NCI-H1092 treated with DMSO at 0.1 percent for 48 hours (cell line): Measurements from ENCODE around the gene HIVEP3.
A peak's percentile ranks its signal among the peaks of the same experiment; 100 is the strongest.

Experiments
- DNase-seq: peaks from one replicate; lab custom pipeline; 2025; lab: John Stamatoyannopoulos, UW

The HIVEP3 gene

DNA sequence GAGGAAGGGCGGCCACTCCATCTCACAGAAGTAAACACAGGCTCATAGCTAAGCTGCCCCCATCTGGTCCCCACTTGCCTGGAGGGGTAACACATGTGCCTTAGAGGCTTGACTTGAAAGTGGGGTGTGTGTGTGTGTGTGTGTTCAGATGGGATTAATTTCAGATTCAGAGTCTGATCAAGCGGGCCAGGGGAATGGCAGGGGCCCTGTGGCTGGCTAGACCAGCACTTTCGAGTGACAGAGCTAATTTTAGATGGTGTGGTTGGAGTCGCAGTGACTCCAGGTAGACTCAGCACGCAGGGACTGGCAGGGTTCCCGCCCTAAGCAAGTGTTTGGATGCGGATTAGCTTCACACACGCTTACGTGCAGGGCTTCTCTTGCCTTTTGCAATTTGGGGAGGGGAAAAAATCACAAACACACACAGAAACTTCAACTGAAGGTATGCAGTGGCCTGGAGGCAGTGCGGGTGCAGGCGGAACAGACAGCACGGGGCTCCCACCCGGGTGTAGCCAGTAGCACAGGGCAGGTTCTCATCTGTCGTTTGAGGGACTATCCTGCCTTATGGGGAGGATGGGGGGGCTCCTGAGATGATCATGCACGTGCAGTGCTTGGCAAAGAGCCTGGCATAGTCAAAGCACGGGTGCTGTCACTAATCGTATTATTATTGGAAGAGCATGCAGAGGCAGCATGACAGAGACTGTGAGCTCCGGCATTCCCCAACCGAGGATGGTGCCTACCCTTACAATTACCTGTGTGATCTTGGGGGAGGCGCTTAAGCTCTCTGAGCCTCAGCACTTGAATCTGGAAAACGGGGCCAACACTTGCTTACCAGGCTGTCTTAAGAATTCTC lies 435.5 kb downstream of the HIVEP3 start:
- DNase-seq = no peak

DNA sequence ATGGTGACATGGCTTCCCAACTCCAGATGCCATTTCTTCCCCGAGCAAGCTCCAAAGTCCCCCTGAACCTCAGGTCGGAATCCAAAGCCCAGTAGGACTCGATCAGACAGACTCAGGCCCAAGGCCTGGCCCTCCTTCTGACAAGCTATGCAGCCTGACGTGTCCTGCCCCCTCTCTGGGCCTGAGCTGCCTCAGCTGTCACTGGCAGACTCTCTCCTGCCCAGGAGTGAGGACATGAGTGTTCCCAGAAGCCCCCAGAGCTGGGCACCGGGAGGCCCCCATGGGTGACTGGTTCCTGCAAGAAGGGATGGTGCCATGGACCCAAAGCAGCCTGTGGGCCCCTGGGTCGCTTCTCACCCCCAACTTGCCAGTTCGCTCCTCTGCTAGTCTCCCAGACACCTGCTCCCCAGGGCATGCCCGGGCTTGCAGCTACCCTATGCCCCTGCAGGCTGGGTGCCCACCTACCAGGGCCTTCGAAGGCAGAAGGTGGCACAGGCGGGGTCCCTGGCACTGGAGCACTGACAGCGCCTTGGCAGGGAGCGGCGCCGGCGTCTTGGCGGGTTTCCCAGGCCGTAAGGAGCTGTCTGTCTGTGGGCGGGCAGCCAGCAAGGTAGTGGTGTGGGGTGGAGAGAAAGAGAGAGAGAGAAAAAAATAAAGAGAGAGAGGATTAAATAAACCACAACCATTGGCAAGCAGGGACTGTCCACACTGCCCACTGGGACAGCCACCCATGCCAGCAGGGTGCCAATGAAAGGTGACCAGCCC lies 436.5 kb downstream of the HIVEP3 start:
- DNase-seq = peak; percentile 44

DNA sequence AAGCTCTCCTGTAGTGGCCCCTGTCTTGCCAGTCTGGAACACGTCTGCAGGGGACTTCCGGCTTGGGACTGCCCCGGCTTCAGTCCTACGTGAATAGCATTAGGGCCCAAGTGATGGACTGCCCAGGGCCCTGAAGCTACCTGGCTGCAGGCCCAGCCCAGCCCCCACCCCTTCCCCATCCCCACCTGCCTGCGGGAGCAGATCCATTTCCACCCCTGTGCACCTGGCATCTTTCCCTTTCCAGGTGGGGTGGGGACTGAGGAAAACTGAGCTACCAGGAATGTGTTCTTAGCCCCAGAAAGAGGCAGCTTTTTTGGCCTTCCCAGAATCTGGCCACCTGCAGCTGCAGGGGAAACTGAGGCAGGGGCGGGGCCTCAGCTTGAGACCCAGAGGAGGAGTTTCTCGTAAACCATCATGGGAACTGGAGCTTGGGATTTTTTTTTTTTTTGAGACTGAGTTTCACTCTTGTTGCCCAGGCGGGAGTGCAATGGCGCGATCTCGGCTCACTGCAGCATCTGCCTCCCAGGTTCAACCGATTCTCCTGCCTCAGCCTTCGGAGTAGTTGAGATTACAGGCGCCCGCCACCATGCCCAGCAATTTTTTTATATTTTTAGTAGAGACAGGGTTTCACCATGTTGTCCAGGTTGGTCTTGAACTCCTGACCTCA lies 437.5 kb downstream of the HIVEP3 start:
- DNase-seq = no peak

DNA sequence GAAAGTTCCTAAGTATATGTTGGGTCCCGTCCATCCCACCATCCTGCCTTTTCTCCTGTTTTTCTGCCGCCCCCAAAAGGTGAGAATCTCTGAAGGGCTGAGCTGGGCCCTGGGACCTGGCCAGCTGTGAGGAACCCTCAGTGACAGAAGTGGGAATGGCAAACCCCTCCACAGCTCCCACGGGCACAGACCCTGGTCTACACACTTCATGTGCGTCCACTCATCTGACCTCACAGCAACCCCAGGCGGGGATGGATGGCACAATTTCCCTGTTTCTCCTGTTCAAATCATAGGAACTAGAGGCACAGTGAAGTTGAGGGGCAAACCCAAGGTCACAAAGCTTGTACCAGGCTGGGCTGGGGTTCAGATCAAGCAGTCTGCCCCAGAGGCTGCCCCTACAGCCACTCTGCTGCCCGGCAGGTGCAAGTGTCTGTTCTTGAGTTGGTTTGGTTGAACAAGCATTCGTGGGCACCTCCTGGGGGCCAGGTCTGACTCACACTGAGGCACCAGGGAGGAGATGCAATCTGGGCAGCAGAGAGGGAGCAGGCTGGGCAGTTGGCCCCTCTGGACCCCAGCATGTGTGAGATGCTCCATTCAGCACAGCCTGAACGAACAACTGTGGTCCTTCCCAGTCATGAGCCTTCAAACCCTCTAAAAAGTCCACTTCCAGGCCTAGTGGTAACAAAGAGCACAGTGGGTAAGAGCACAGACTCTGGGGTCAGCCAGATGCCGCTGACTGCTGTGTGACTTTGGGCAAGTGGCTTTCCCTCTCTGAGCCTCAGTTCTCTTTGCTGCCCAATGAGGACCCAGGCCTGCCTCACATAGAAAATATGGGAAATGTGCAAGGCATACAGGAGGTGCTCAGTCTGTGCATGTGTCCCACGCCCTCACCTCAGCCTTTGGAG lies 438.3 kb downstream of the HIVEP3 start:
- no peak for DNase-seq

DNA sequence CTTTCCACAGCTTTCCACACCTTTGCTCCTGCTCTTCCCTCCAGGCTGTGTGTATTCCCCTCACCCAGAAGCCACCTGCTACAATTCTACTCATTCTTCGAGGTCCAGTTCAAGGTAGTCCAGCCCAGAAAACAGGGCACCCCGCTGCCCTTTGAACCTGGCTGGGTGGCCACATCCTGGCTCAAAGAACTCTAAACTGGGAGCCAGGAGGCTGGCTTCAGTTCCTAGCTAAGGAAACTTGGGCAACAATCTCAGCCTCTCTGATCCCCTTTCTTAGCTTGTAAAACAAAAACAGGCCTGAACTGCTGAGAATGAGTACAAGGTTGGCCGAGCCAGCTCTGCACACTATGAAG lies 438.9 kb downstream of the HIVEP3 start:
- no peak for DNase-seq

DNA sequence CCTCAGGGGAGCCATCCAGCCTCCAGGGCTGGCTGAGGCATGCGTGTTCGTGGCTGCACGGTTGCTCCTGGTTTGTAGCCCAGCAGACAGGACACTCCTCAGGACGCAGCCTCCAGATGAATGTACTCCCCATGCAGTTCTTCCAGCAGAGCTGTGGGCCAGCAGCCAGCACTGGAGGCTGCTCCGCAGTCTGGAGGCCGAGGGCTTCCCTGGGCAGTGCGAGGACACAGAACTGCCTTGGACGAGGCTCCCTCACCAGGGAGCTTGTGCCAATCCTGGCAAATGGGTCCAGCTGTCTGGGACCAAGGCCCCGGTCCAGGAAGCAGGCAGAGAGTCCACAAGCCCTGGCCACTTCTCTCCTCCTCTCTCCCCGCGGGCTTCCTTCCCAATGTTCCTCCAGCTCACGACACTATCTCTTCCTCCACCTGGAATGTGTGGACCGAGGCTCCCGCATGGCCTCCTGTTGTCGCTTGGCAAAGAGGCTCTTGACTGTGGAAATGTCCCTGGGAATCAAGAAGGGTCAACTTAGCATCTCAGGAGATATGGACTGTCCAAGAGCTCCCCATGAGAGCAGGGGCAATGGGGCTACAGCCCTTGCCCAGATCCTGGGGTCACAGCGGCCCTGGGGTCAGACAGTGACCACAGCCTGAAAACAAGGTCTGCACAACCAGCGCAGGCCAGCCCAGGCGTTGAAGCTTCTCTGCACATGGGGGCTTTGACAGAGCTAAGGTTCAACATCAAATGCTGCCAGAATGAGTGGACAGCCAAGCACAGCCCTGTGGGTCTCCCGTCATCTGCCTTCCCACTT lies 439.5 kb downstream of the HIVEP3 start:
- DNase-seq = peak; percentile 17

DNA sequence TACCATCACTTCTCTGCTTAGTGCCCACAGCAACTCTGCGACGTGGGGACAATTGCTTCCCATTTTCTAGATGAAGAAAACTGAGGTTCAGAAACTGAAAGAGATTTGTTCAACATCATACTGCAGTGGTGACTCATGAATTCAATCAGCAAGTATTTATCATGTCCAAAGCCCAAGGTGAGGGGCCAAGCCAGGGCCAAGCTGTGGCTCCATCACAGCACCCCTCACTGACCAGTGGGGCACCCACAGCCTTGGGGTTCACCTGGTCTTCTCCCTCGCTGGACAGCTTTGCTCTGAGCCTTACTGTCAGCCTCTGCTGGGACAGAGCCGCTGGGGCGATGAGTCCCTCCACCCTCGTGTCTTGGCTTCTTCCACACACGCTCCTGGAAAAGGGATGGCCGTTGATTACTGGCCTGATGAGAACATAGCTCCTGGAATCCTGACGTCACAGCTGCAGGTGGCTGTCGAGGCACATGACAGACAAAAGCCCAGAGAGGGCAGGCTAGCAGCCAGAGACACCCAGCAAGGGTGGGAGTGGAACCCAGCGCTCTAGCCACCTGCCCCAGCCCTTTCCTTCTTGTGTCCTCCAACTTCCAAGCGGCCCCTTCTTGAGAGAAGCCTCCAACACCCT lies 440.5 kb downstream of the HIVEP3 start:
- no peak for DNase-seq

DNA sequence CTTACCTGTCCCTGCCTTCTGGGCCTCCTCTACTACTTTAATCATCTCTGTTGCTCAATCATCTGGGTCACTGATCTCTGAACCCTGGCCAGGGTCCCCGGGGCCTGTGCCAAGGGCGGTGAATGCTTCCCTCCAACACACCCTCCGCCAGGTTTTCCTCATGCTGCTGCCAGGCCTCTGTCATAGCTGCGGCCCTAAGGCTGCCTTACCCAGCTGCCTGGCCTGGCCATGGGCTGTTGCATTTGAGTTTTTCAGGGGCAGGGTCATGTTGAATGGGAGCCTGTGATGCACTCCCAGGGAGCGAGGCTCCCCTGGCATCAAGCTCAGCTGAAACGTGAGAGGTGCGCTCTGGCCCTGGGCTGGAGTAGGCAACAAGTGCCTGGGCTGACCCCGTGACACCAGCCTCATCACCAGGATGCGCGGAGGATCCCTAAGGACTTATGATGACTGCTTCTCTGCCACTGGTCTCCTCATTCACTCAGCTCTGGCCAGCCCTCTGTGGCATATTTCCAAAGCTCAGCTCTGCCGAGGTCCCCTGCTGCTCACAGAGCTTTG lies 441.8 kb downstream of the HIVEP3 start:
- DNase-seq = peak; percentile 33

DNA sequence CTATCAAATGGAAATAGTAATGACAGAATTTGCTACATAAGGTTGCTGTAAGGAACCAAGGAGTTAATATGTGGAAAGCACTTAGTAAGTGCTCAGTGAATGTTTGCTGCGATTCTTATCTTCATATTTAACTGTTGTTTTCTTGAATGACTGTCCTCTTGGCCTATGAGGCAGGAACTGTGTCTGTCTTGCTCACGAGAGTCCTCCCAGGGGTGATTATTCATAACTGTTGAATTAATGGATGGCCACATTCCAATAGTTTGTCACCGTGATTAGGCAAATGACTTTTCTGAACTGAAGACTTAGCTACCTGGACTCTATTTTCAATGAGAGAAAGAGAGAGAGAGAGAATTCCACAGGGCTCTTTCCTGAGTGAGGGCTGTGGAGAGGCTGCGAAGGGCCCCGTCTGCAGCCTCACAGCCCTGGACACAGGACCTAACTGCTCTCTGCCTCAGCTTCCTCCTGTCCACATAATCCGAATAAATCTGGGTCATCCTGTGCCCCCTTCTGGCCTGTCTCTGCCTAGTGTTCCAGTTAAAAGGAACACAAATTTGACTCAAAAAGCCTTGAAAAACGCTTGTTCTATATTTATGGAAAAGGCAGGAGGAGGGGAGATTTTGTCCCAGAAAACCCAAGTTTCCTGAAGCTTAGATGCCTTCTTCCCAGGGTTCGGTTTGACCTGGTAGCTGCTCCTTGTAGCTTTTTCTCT lies 442.7 kb downstream of the HIVEP3 start:
- no peak for DNase-seq

DNA sequence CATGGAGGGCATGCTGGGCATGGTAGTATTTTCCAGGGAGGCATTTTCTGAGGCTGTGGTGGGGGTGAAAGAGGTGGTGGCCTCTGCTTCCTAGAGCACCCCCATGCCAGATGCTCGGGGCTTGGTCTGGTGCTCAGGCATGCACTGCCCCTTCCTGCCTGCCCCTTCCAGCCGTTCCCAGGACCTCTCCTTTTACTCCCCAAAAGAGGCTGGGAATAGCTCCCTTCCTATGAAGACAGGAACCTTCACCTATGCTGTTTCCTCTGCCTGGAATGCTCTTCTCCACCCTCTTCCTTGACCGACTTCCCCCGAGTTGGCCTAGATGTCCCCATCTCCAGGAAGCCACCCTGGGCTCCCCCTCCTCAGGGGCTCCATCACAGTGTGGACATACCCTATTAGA lies 443.4 kb downstream of the HIVEP3 start:
- DNase-seq = no peak

DNA sequence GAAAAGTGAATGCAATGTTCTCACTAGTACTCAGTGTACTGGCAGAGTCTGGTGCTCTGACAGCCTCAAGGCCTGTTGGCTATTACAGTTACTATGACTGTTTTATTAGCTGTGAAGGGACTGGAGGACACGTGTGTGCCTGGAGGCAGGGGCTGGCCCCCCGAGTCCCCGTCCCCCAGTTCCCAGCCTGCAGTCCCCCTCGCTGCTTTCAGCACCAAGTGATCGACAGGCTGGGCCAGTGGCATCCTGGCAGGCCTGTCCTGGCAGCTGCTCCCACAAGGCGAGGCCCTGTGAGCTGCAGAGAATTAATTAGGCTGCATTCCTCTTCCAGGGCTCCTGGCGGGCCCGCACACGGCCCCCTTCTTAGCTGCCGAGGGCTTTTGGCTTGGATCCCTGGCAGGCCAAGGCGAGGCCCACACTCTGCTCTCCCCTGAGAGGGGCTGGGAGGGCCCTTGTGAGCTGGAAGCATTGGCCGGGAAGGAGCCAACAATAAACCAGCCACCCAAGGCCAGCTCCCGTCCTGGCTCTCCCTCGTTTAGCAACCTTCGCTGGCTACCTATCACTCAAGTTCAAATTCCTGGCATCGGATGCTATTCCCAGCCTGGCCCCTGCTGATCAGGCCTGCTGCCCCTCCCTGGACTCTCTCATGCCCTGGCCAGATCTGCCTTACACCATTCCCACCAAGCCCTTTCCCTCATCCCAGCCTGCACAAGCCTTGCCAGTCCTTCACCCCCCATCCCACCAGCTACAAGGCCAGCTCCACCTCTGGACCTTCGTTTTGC lies 444.0 kb downstream of the HIVEP3 start:
- DNase-seq = peak; percentile 53

DNA sequence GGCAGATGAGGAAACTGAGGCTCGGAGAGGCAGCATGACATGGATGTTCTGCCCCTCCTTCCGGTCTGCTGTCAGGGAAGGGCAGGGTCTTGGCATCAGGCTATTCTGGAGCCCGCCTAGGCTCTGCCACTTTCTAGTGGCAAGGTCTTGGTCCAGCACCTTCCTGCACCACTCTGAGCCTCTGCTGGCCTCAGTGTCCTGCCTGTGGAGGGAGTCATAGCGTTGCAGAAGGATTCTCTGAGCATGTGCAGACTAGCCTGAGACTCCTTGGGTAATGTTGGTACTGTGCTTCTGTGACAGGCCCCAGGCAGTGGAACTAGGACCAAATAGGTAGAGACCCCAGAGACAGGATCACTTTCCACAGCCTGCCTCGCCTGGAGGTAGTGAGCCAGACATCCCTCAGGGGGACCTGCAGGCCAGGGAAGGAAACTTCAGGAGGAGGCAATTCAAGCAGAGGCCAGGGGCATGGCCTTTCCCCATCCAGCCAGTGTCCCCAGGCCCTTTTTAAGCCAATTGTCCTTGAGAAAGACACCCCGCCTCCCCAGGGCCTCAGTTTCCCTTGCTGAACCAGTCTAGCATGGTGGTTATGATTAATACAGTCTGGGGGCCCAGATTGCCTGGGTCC lies 444.9 kb downstream of the HIVEP3 start:
- no peak for DNase-seq

DNA sequence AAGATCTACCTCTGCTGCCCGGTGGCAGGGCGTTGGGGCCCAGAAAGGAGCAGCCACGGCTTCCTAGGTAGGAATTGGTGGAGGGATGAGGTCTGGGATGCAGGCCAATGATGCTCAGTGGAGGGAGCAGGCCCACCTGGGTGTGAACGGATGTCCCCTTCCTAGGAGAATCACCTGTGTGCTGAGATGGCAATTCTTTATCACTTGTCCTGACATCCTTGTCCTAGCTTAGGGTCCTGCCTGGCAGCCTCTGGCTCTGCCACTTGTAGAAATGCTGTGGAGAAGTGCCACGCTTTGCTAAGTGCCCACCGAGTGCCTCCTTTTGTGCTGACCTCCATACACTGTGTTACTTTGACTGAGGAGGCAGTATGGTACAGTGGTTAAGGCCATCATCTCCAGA lies 447.1 kb downstream of the HIVEP3 start:
- no peak for DNase-seq

DNA sequence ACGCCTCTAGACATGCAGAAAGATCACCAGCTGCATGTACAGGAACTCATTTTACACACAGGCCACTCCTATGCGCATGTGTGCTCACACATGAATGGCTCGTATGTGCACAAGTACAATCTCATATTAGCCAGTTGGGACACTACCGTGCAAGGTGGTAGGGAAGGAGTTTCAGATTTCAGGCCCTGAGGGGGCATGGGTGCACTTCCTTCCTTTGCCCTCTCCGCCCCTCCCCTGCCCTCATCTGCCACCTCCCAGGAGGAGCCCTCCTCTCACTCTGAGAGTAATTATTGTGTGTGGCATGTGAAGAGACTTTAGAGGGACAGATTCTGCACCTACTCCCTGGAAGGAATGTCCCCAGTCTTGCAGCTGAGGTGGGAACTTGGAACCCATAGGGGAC lies 449.0 kb downstream of the HIVEP3 start:
- DNase-seq = no peak

DNA sequence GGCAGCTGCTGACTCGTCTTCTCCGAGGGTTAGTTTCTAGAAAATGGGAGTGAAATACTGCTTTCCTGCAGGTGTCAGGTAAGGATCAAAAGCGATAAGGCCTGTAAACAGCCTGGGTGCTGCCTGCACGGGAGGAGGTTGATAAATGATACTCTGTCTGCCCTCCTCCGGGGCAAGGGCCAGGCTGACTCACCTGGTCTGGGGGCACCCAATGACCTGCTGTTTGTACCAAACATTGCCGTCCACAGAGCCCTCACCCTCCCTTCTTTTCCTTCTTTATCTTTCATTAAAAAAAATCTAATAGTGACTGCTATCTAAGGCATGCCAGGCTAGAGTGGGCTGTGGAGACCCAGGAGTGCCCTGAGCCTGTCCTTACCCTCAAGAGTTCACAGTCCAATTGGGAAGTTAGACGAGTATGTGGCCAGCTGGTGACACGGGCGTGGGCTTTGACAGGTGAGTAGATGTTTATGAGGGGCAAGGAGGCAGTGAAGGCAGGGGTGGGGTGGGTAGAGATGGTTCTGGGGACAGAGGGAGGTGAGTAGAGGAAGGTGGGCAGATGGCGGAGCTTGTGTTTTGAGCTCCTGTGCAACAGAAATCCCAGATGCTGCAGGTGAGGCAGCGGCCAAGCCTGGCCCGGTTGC lies 450.5 kb downstream of the HIVEP3 start:
- DNase-seq = no peak

DNA sequence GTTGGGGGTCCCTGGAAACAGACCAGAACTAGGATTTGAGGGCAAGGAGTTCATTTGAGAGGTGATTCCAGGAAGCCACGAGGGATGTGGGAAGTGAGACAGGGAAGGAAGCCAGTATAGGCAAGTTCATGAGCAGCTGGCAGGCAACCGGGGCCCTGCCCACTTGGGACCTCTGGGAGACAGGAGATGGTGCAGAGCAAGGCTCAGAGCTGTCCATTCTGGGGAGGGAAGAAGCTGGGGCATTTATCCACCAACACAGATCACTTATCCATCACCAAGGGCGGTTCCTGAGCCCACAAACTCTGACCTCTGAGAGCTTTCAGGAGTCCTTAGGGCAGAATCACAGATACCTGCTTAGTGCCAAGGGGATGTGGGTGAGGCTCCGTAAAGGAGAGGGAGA lies 451.0 kb downstream of the HIVEP3 start:
- DNase-seq = no peak

DNA sequence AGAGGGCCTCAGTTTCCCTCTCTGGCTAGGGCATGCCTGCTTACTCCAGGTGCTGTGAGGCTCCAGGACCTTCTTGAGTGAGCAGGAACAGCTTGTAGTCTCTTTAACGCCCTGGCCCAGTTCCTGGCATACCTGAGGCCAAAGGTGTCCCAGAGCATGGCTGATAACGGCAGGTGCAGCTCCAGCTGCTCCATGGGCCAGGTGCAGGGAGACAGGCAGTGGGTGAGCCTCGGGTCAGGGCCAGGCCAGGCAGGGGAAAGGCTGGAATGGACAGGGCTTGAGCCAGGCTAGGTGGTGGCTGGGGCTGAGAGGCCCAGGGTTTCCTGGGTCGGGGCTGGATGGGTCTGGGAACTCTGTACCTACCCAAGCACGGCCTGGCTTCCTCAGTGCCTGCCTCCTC lies 452.6 kb downstream of the HIVEP3 start:
- DNase-seq = no peak

DNA sequence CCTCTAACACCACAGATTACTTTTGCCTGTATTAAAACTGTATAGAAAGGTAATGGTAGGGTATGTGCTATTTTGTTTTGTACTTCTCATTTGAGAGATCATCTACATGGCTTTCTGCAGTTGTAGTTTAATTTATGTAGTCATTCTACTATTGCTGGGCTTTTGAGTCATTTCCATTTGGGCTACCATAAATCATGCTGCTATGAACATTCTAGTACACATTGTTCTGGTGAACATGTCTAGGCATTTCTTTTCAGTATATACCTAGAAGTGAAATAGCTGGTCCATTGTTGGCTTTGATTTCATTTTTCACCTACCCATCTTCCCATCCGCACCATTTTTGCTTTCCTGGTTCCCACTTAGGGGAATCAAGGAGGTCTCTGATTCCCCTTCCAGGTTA lies 453.0 kb downstream of the HIVEP3 start:
- no peak for DNase-seq
